Stimulated activated CD4-positive, alpha-beta T cell treated with anti-CD3 and anti-CD28 coated beads, Interleukin-1b, Interleukin-23, amount 100 ng/mL, for 4 hours (primary cell): ENCODE results near the gene ATP1A2.

Experiments used
- DNase-seq, 2 donors: peaks; one replicate each; pipeline ENCODE4 v3.0.0-alpha.2; 2020; ENCODE audit warnings: low read depth in 2 of 2

The ATP1A2 gene

GRCh38 chr1:160115545-160116282, at the start of gene ATP1A2:
ATP1A2 (plus strand) TSS chr1:160115759; CDS start chr1:160115862, 103 bp downstream.
- DNase-seq = no peak

GRCh38 chr1:160066829-160067745, 48.5 kb upstream of the ATP1A2 start:
- no peak for DNase-seq

DNA sequence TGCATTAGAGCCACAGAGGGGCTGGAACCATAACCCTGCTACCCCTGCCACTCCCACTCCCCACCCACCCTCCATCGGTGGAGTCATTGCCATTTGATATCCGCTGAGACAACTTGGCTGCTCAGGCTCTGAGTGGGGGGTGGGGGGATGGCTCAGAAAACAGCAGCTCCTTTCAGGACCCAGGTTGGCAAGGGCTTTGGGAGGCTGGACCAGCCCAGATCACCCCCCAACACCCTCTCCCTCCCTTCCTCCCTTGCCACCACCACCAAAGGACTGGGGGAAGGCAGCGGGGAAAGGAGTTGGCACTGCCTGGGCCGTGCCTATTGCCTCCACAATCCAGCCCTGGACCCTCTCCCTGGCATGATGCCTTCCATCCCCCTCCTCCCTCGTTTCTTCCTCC, 47.3 kb upstream of the ATP1A2 start:
- DNase-seq = no peak

DNA sequence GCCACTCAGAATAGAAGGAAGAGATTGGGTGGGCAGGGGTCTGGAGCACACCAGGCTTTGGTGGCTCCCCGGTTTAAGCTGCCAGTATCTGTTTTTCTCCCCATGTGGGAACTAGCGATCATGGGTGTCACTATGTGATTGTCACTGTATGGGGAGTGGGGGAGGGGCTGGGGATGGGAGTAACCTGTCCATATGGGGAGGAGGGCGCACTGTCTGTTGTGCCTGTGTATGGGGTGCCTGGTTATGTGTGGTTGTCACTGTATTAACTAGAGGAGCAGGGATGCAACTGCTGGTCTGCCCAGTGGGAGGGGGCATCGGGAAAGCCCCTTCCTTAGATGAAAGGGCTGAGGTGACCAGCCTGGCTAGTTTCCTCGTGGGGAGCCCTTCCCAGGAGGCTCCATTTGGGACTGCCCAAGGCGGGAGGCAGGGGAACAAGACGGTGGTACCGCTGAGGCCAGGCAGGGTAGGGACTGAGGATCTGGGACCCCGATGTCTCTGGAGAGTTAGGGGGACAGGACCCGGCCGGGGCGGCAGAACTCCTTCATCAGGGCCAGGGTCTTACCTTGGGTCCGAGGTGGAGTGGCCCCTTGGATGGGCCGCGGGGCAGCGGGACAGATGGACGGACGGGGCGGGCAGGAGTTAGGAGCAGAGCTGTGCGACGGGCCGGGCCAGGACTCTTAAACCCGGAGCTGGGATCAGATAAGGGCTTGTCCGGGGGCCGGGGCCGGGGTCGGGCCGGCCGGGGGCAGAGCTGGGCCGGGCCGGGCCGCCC, 45.9 kb upstream of the ATP1A2 start, which contains the start of gene KCNJ10:
KCNJ10 (minus strand) TSS at position 701 of the 772 bp plus-strand sequence. CDS start 27,628 bp downstream, outside the sequence.
- DNase-seq = no peak

DNA sequence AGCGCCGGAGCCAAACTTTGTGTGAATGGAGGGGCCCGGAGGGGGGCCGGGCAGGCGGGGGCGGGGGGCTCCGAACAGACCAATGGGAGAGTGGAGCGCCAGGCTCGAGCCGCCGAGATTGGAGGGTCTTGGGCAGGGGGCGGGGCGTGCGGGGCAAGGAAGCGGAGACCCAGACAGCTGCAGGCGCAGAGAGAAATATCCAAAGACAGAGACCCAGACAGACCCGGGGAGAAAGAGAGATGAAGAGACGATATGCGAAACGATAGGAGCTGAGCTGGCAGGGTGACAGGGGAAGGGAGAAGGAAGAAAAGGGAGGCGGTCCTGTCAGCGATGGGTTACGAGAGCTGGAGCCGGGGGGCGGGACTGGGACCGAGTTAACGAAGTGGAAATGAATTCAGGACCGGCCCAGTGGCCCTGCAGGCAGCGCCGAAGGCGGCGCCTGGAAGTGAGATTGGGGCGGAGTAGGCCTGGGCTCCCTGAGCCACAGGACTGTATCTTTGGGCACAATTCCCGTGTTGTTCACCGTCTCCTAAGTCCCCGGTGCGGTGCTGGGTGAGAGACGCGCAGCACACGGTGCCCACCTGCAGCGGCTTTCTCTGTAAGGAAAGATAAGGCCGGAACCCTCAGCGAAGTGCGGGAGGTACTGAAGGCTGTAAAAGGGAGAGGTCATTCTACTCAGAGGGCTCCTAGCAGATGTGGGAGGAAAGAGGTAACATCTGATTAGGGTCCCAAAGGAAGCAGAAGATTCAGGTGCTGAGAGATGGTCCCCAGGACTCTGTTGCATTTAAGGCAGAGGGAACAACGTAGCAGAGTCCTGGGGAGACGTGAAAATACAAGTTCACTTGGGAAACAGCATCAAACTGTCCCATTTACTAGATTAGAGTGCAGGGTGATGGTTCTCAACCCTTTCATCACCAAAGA, 45.1 kb upstream of the ATP1A2 start:
- DNase-seq = peak; percentile 52 to 64

DNA sequence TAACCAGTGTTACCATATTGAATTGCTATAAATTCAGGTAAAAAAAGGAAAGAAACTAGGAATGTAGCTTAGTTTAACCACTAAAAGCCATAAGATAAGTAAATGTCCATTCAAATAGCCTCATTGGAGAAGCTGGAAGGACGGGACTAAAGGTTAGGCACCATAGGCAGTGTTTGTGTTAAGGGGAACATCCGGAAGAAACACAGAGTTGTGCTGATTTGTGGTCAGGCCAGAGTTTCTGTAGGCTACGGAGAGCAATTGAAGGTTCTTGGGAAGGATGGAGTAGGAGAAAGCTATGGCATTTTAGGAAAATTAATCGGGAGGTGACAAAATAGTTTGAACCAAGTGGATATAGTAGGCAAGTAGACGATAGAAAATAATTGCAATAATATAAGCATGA, 44.3 kb upstream of the ATP1A2 start:
- DNase-seq = no peak

DNA sequence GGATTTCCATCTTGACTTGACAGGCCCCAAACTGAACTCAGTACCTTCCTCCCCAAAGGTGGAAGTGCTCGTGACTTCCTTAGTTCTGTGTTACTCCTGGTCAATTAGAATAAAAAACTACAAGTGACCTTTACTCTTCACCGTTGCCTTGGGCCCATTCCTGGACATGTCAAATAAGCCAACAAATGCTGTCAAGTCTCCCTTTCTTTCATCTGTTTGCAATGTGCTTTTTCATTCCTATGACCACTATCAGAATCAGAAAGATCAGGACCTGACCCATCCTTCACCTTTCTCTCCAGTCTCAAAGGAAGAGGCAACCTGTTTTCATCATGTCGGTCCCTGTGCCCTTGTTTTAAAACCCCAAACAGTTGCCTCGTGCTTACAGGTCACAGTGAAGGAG, 40.7 kb upstream of the ATP1A2 start:
- DNase-seq = no peak

DNA sequence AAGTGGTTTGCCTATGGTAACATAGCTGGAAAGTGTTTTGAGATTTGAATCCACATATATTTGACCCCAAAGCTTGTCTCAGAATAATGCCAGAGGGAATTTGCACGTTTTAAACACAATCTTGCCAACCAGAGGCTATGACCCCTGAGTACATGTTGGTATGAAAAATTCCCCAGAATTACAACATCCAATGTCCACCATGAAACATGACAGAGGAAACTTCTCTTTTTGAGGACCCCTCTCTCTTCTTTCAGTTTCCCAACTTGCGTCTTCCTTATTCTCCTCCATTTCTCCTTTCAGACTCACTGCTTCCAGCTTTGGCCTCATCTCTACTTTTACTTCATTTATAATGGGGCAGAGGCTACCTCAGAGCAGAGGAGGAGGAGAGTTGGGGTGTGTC, 39.7 kb upstream of the ATP1A2 start:
- DNase-seq = no peak

DNA sequence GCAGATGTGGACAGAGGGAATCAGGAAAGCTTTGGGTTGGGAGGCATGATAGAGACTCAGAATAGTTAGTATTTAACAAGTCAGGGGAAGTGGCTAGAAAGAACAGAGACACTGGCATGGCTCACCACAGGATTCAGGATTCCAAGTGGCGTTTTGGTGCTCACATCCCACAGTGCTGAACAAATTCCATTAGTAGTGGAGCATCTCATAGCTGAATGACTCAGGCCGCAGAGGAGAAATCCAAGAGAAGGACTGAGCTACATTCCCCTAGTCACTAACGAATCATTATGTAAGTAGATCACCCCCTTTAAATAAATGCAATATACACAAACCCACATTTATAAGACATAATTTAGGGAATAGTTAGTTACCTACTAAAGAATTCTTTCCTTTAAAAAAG, 39.3 kb upstream of the ATP1A2 start:
- DNase-seq = no peak

DNA sequence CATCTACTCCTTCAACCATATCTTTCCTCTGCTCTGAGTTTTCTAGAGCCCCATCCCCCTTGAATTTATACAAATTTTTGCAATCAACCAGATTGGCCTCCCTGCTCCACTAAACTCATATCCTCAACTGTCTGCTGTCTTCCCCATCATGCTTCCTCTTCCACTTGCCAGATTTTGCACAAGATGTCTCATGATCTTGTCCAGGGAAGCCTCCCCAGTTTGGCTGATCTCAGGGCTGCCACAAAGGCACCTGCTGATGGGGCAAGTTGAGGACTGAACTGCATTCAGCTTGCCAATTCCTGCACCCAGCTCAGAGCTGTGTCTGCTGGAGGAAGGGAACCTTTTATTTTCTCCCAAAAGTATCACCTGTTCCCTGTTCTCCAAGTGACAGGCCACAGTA, 38.1 kb upstream of the ATP1A2 start:
- no peak for DNase-seq

- peak; percentile 27 to 47 for DNase-seq
Observed at GRCh38 chr1:160078512-160079195, 36.9 kb upstream of the ATP1A2 start.

DNA sequence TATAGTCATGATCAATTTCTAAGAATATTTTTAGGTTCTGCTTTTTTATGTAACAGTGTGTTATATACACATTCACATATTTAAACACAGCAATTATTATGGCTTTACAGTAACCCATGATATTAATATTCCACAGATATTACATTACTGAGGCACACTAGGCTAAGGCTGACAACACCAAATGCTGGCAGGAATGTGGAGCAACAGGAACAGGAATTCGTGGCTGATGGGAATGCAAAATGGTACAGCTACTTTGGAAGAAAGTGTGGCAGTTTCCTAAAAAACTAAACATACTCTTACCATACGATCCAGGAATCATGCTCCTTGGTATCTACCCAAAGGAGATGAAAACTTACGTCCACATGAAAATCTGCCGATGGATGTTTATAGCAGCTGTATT, 36.1 kb upstream of the ATP1A2 start:
- DNase-seq = no peak

DNA sequence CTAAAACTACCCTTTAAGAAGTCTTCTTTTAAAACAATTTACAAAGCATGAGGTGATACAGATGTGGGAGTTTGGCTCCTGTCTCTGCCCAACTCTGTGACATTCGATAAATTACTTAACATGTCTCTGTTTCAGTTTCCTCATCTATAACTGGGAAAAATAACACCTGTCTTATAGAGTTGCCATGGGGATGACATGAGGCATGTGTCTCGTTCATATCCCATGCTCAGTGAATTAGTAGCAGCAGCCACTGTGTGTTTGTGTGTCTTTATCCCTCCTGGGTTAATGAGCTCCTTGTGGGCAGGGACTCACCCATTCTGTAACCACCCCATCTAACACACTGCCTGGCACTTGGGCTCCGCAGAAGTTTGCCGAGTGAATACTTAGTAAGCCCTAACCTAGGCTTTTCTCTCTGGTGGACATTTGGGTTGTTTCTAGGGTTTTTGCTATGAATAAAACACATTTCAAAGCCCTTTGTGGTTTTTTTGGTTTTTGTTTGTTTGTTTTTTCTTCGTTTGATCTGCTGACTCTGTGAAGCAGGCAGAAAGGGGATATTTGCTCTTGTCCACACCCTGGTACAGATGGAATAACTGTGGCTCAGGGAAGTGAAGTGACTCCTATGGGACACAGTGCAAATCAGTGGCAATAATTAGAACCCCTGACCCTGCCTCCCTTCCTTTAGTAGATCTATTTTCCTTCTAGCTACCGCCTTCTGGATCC, 35.0 kb upstream of the ATP1A2 start:
- DNase-seq = no peak

GRCh38 chr1:160081261-160081936, 34.2 kb upstream of the ATP1A2 start, which contains the start of gene KCNJ9:
KCNJ9 (plus strand) TSS chr1:160081538; CDS start chr1:160084031, 2,493 bp downstream.
- DNase-seq = no peak

DNA sequence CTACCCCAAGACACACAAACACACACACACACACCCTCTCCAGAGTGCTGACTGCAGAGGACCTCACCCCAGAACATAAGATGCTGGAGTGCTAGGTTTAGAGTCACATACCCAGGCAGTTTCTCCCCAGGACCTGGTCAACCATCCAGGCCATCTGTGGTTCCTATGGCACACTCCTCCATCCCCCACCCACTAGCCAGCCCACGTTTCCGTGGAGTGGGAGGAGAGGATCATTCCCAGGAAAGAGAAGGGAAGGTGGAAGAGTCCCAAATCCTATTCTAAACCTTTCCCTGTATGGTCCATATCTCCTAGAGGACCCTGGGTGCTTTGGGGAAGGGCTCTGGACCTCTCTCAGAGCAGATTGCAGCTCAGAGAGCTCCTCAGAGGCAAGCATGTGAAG, 33.1 kb upstream of the ATP1A2 start:
- DNase-seq = no peak

DNA sequence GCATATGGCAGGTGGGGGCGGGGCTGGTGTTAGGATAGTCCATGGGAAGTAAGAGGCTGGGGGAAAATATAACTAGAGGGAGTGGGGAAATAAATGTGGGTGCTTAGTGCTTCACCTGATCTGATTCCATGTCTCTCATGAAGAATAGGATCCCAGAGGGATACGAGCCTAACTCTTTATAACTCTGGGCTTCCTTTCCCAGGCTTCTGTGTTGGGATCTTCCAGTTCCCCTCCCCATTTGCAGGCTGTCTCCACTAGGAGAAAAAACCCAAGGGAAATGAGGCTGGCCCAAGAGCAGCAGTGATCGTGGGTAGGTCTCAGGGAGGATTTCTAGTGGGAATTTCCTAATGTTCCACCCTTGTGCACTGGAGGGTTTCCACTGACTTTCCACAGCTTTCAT, 32.6 kb upstream of the ATP1A2 start:
- no peak for DNase-seq

- DNase-seq = peak; percentile 69
Observed at GRCh38 chr1:160083968-160084770, 31.4 kb upstream of the ATP1A2 start.

GRCh38 chr1:160084771-160085321, 30.7 kb upstream of the ATP1A2 start:
- no peak for DNase-seq
